Measurements from ENCODE around the gene RFX1.

The RFX1 gene

DNA sequence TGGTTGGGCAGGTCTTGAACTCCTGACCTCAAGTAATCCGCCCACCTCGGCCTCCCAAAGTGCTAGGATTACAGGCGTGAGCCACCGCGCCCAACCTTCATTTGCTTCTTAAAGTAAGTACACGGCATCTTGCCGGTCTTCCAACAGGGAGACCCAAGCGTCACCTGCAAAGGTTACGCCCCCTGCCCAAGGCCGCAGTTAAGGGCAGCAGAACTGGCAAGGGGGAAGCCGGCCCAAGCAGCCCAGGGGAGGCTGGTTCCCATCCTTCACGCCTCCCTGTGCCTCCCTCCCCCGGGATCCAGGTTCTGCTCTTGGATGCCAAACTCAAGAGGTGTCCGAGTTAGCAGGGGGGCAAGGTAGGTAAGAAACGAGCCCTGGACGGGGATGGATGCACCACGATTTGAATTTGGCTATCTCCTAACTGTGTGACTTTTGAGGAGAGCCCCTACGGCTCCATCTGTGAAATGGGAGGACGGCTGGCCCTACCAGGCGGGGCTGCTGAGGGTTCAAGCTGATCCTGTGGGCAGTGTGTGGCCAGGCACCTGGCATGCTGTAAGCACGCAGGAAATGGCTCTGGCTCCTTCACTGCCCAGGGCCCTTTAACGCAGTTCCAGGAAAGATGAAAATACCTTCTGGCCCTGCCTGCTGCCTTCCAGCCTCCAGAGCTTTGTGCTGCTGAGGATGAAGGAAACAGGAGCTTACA lies 9.0 kb downstream of the RFX1 start:
- DNase-seq (ENCODE audit: low read depth, low spot score), result no peak

DNA sequence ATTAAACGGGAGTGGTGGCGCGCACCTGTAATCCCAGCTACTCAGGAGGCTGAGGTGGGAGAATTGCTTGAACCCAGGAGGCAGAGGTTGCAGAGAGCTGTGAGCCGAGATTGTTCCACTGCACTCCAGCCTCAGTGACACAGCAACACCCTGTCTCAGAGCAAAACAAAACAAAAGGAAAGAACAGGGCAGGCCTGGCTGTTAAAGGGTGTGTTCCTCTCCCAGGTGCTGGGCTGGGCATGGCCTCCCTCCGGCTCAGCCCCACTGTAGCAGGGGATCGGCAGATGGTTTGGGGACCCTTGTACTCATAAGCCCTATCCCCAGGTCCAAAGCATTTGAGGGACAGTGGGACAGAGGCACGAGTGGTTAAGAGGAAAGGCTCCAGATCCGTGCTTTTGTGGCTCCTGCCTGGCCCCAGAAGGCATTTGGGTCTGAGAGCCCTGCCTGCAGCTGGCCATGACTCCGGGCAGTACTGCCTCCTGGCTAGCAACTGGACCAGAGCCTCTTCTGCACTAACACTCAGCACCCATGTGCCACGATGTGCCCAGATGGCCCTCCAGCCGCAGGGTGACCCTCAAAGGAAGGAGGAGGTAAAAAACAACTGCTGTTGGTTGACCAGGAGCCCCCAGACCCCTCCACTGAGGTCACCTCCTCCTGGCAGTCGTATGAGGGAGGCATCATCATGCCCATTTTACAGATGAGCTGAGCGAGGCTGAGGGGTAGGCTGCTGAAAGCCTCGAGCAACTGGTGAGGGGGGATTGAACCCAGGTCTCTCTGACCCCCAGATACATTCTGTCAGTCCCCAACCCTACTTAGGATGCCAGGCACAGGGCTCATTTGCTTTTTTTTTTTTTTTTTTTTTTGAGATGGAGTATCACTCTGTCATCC lies 10.0 kb downstream of the RFX1 start:
- DNase-seq (ENCODE audit: low read depth, low spot score), result no peak

DNA sequence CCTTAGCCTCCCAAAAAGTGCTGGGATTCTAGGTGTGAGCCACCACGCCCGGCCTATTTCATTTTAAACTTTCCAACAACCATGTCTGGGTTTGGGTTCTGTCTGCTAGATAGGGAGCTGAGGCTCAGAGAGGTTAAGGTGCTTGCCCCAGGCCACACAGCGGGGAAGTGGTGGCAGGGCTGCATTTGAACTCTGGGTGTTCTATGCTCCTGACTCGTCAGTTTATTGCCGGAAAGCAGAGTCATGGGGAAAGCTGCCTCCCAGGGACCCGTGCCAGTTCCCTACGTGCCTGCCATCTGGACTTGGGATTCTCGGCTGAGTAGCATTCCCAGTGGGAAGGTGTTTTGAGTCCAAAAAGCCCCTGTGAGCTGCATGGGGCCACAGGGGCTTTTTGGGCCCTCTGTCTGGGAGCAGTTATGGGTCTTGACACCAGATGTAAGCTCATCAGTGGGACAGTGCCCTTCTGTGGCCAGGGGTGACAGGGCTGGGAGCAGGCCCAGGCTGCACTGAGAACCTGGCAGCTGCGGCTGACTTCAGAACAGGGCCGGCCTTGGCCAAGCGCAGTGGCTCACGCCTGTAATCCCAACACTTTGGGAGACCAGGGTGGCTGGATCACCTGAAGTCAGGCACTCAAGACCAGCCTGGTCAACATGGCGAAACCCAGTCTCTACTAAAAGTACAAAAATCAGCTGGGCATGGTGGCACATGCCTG lies 10.9 kb downstream of the RFX1 start:
- no peak for DNase-seq (ENCODE audit: low read depth, low spot score)

DNA sequence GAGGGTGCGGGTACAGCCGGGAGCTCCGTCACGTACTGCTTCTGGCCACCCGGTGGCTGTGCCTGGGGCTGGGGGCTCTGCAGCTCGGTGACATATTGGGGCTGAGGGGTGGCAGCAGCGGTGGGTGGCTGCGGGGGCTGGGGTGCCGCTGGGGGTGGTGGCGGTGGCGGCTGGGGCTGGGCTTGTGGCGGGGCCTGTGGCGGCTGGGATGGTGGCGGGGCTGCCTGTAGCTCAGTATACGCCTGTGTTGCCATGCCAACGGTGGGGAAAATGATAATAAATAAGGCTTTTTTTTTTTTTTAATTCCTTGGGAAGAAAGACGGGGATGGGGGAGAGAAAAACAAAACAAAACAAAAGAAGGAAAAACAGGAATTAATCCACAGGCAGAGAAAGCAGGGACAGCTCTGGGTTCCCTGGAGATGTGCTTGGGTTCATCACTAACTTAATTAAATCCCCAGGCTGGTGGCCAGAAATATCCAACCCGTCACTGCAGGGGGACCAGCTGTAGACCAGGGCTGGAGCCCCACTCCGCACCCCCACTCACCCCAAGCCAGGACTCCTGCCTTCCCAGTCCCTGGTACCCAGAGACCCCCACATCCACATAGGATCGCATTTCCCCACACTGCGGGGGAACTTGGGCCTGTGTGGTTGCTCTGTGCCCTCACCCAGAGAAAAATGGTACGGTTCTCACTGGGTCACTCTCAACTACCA lies 12.4 kb downstream of the RFX1 start:
- no peak for DNase-seq (ENCODE audit: low read depth, low spot score)

DNA sequence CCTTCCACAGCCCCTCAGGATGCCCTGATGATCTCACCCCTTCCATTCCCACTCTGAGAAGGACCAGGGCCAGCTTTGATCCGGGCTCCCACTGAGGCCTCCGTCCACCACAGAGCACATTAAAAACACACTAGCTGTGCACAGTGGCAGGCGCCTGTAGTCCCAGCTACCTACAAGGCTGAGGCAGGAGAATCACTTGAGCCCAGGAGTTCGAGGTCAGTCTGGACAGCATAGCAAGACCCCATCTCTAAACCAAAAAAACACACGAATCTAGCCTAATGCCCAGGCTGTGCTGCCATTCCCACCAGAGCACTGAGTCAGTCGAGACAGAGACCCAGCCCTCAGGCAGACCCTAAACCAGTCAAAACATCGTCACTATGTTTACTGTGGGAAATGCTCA lies 14.1 kb downstream of the RFX1 start:
- no peak for DNase-seq (ENCODE audit: low read depth, low spot score)

DNA sequence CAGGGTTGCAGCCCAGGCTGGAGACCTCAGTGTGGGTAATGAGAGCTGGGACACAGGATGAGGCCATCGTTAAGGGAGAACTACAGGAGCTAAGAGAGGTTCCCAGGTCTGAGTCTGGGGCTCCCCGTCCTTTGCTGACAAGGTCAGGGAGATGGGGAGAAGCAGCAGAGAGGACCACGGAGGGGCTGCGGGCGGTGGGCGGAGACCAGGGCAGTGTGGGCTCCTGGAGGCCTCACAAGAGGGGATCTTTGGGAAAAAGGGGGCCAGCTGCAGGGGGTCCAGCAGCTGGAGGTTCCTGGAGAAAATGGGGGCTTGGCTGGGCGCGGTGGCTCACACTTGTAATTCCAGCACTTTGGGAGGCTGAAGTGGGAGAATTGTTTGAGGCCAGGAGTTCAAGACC lies 16.0 kb downstream of the RFX1 start:
- DNase-seq (ENCODE audit: low read depth, low spot score), result no peak

DNA sequence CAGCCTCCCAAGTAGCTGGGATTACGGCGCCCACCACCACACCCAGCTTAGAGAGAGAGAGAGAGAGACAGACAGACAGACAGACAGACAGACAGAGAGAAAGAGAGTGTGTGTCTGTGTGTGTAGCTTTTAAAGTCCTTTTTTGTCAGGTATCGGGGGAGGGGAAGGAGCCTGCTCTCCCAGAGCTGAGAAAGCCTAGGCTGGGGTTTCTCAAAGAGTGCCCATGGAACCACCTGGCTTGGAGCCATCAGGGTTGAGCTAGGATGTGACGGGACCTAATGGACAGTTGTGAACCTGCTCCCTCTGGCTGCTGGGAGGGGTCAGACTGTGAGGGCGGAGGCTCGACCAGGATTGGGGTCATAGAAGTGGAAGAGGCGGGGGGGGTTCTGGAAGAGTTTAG lies 16.6 kb downstream of the RFX1 start:
- no peak for DNase-seq (ENCODE audit: low read depth, low spot score)

DNA sequence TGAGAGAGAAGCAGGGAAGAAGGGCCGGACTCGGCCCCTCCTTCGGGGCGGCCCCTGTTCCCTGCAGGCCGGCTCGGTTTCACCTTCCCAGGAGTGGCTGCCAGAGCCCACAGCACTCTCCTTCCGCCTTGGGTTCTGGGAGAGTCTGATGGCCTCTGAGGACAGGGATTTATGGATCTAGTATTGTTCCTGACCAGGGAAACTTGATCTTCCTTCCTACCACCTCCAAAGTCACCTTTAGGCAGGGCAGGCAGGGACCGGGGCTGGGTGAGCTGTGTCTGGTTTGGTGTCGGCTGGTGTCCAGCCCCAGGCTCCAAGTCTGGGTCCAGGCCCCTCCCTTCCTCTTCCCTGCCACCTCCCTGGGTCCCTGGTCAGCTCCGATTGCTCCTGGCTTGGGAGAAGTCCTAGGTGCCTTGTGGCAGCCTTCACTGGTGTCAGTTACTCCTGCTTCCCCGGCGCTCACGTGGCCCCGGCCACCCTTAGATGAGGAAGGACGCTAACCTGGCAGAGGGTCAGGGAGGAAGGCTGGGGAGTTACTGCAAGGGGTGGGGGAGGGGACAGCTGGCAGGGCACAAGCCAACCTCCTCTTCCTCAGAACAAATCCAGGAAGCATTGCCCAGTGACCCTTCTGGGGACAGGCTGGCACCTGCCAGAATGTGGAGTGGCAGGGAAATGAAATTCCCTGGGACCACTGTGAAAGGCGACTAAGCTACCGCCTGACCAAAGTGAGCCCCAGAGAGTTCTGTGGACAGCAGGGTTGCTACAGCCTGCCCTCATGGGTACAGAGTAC lies 18.8 kb downstream of the RFX1 start:
- no peak for DNase-seq (ENCODE audit: low read depth, low spot score)

DNA sequence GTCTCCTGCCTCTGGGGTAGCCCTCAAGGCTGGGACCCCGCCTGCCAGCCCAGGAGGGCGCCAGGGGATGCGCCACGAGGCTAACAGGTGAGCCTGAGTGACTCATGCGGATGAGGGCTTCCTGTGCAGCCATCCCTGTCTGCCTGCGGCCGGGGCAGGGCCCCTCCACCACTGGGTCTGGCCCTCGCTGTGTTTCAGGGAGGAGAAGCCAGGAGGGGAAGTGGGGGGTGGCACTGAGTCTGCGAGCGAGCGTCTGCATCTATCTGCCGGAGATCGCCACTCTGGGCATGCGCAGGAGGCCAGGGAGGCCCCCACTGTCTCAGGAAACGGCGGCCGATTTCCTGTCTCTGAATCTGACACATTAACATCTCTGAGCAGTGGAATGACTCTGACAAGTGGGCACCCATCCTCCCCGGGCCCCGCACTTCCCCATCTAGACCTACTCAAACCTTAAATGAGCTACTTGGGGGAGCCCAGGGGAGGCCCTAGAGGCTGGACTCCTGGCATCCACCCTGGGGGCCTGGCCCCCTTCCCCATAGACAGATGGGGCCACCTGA lies 19.7 kb downstream of the RFX1 start:
- DNase-seq (ENCODE audit: low read depth, low spot score), result no peak

DNA sequence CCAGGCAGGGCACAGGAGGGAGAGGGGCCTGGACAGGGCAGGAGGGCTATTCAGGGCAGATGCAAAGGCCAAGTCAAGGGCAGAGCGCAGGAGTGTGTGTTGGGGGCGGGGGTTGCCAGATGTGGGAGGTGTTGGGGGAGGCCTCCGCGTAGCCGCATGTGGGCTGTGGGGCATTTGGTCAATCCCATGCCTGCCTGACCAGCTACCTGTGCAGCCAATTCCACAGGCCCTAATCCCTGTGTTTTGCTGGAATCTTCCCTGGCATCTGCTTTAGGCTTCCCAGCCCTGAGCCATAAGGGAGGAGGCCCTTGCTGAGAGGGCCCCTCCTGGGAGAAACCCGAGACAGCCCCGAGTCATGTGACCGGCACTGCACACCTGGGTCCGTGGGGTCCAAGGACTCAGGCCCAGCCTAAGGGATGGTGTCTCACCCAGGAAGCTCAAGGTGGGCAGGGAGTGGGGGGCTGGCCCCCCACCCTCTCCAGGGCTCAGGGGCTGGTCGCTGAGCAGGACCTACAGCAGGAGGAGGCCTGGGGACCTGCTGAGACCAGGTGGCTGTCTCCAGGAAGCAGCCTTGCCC lies 20.3 kb downstream of the RFX1 start:
- no peak for DNase-seq (ENCODE audit: low read depth, low spot score)

DNA sequence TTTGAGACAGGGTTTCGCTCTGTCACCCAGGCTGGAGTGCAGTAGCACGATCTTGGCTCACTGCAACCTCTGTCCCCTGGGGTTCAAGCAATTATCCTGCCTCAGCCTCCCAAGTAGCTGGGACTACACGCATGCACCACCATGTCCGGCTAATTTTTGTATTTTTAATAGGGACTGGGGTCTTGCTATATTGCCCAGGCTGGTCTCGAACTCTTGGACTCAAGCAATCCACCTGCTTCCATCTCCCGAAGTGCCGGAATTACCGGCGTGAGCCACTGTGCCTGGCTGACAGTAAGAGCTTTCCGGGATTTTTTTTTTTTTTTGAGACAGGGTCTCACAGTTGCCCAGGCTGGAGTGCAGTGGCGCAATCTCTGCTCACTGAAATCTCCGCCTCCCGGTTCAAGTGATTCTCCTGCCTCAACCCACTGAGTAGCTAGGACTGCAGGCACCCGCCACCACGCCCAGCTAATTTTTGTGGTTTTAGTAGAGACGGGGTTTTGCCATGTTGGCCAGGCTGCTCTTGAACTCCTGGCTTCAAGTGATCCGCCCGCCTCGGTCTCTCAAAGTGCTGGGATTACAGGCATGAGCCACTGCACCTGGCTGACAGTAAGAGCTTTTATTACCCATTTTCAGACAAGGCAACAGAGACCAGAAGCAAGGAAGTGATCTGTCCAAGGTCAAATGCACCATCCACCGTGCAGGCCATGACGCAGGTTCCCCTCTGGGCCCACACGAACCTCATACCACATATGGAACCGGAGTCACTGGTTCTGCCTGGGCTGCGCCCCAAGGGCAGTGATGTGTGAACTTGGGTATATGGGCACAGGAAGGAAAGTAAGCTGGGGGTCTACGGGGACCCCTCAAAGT lies 21.0 kb downstream of the RFX1 start:
- no peak for DNase-seq (ENCODE audit: low read depth, low spot score)

DNA sequence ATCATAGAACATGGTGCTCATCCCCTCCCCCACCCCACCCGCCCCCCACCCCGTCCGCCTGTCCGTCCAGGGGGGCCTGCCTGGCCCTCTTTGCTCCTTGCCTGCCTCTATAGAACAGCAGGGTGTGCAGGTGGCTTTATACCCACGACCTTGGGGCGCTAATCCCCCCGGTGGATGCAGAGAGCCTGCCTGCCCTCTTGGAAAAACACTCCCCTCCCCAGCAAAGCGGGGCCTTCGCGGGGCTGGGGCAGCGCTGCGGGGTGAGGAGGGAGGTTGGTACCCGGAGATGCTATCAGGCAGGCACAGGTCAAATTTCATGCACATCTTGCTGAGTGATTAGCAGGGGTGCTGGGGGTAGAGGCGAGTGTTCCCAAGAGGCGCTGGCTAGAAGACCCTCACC lies 21.9 kb downstream of the RFX1 start:
- DNase-seq (ENCODE audit: low read depth, low spot score), result no peak

DNA sequence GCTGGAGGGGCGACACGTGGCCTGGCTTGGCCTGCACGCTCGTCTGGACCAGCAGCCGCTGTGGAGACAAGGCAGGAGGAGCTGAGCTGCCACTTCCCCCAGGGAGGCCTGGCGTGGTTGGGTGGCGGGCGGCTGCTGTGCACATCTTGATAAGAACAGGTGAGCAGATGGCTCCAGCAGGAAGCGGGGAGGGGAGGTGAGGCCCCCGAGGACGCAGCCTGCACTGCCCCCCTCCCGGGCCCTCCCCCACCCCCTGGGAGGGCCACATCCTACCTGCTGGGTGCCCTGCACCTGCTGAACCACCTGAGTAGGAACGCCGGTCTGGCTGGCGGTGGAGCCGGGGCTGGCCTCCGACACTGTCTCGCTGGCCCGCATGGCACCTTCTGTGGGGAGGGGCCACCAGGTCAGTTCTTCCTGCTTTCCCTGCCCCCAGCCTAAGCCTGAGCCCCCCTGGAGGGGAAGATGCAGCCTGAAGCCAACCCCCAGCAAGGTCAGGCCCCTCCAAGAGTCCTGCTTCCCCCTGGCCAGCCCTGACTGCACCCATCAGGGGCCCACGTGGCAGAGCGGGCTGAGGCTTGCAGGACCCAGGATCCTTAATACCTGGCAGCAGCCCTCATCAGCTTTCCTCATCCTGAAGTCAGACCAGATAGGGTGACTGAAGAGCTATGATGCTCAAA lies 22.8 kb downstream of the RFX1 start:
- DNase-seq (ENCODE audit: low read depth, low spot score), result no peak

DNA sequence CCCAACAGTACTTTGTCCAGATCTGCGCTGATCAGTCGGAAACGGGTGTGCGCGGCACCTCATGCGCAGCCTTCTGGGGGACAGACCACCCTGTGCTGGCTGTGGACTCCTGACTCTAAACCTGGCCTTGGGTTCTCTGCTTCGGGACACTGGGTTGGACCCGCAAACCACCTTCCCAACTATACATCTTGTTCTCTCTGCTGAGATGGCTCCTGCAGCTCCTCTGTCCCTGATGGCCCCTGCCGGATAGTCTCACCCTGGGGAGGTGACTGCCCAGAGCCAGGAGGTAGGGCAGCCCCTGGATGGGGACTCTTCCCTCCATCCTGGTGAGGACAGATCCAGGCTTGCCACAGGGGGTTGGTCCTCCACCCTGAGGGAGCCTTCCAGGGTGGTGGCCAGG lies 23.3 kb downstream of the RFX1 start:
- no peak for DNase-seq (ENCODE audit: low read depth, low spot score)

DNA sequence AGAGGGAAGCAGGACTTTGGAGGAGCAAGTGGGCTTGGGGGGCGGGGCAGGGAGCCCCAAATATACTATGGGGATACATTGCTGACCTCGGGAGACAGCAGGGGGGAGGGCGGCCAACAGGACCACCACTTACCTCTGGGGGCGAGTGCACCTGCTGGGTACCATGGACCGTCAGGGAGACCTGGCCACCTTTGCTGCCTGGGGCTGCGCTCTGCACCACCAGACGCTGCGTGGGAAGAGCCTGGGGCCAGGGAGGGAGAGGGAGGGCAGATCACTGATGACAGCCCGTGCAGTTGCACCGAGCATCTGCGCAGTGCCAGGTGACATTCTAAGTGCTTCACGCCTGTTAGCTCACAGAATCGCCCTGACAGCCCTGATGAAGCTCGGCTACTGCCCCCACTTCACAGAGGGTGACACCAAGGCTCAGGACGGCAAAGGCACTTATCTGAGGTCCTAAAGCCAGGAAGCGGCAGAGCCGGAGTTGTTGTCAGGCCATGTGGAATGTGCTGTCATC lies 24.1 kb downstream of the RFX1 start:
- DNase-seq (ENCODE audit: low read depth, low spot score), result no peak

DNA sequence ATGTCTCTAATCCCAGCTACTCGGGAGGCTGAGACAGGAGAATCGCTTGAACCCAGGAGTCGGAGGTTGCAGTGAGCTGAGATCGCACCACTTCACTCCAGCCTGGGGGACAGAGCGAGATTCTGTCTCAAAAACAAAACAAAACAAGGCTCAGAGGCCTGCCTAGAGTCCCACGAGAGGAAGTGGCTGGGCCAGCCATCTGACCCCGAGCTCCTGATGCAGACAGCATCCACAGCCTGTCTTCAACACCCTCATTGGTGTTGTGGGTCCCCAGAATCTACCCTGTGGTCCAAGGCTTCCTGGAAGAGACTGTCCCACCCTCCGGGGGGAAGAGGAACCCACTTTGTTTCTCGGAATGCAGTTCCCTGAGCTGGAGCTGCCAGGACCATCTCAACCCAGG lies 24.7 kb downstream of the RFX1 start:
- no peak for DNase-seq (ENCODE audit: low read depth, low spot score)

DNA sequence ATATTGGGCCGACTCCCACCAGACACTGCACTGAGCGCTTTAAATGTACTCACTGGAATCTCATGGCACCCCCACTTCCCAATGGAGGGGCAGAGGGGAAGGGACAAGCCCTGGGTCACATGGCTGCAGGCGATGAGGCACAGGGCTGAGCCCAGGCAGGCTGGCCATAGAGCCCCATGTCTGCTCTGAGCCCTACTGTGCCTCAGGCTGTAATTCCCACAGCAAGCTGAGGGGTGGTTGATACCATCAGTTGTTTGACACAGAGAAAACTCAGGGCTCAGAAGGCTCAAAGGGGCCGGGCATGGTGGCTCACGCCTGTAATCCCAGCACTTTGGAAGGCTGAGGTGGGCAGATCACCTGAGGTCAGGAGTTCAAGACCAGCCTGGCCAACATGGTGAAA lies 25.1 kb downstream of the RFX1 start:
- no peak for DNase-seq (ENCODE audit: low read depth, low spot score)

DNA sequence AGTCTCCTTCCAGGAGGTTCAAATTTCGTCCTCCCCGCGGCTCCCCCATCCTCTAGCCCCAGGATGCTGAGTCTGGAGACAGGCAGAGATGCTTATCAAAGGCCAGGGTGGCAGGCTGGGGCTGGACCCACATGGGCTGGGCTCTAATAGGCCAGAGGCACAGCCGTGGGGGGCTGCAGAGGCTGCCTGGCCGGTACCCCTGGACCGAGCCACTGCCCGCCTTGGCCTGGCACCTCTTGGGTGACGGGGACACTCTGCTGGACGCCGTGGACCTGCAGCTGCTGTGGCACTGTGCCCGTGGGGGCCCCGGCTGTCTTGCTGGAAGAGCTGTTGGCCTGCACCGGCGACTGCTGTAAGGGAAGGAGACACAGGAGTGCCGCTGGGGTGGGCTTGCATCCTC lies 25.8 kb downstream of the RFX1 start:
- no peak for DNase-seq (ENCODE audit: low read depth, low spot score)

DNA sequence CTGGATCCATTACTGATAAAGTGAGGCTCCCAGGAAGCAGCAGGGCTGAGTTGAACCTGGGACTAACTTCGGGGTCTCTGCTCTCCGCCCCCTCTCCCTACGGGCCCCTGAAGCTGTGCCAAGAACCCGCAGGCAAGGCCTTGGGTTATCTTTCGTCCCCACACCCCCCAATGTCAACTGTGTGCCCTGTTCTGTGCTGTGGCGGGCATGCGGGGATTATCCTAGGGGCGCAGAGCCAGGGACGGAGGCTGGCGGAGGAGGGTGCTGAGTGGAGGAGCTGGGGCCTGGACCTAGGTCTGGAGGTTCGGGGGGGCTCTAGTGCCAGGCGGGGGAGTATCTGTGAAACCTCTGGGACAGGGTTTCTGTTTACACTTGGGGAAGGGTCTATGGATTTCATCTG lies 26.4 kb downstream of the RFX1 start:
- no peak for DNase-seq (ENCODE audit: low read depth, low spot score)
